K562 (cell line): ENCODE results near the gene ZNF488. TPM values are rescaled to one million over a fixed set of nuclear protein-coding genes. Genes with fewer than 3 reads are reported as not detected.
A peak's percentile ranks its signal among the peaks of the same experiment; 100 is the strongest.

Experiments
- CBX8 ChIP-seq: fragments of 200-600 bp; sonication (generic); IDR thresholded peaks from 2 replicates; pipeline ENCODE4 v1.6.1; 2012; ENCODE audit warnings: borderline replicate concordance, mixed run types, low read depth, mild to moderate bottlenecking, moderate library complexity, mixed read lengths, low read length, control low read depth, inconsistent platforms; ENCODE audit not compliant: poor library complexity, severe bottlenecking; ENCODE audit errors: extremely low read depth
- ELF2 ChIP-seq: fragments of 250-450 bp; sonication (Bioruptor Pico); IDR thresholded peaks from 2 replicates; pipeline ENCODE4 v1.5.0; 2021; ENCODE audit warnings: mild to moderate bottlenecking
- HDAC2 ChIP-seq: fragments of 450-650 bp; IDR thresholded peaks from 2 replicates; pipeline ENCODE4 v1.6.1; 2016; ENCODE audit warnings: mild to moderate bottlenecking
- HDAC8 ChIP-seq: fragments of 450-650 bp; IDR thresholded peaks from 2 replicates; pipeline ENCODE4 v1.6.1; 2016; ENCODE audit warnings: mild to moderate bottlenecking, missing genetic modification characterization, moderate library complexity, missing compliant biosample characterization
- HDGF ChIP-seq: fragments of 450-650 bp; IDR thresholded peaks from 2 replicates; pipeline ENCODE4 v1.6.1; 2016
- HMG20A ChIP-seq: fragments of 450-650 bp; formaldehyde crosslinking; conservative IDR thresholded peaks from 2 replicates; pipeline ENCODE4 v1.4.0; 2020; ENCODE audit warnings: mild to moderate bottlenecking, mixed read lengths
- HMGN3 ChIP-seq: IDR thresholded peaks from 2 replicates; pipeline ENCODE4 v1.6.1; 2011; ENCODE audit warnings: borderline replicate concordance, low read depth, mild to moderate bottlenecking, mixed read lengths, low read length; ENCODE audit not compliant: insufficient read length; ENCODE audit errors: extremely low read depth
- MECOM ChIP-seq: fragments of 250-450 bp; sonication (Bioruptor Pico); IDR thresholded peaks from 2 replicates; pipeline ENCODE4 v1.8.0; 2022; ENCODE audit warnings: inconsistent platforms
- MIER1 ChIP-seq: fragments of 450-650 bp; IDR thresholded peaks from 2 replicates; pipeline ENCODE4 v1.6.1; 2016; ENCODE audit warnings: antibody characterized with exemption, mild to moderate bottlenecking, low read depth
- NFYB ChIP-seq: IDR thresholded peaks from 2 replicates; pipeline ENCODE4 v1.6.1; 2011; ENCODE audit warnings: mild to moderate bottlenecking, moderate library complexity; ENCODE audit not compliant: insufficient read length; ENCODE audit errors: extremely low read depth
- NR4A1 ChIP-seq, 2 experiments: fragments of 250-450 bp in 1 of 2; fragments of 450-650 bp in 1 of 2; sonication (Bioruptor Pico) in 1 of 2; IDR thresholded peaks; 2 replicates each; pipeline versions ENCODE4 v1.4.0 to v1.6.1; 2016 to 2020; ENCODE audit warnings: mild to moderate bottlenecking in 2 of 2, missing compliant biosample characterization in 1 of 2, missing genetic modification characterization in 1 of 2, moderate library complexity in 1 of 2
- POLR2H ChIP-seq: IDR thresholded peaks from 2 replicates; pipeline ENCODE4 v1.6.1; 2016; ENCODE audit warnings: missing genetic modification characterization, low read depth, mild to moderate bottlenecking, control low read depth, missing compliant biosample characterization, moderate library complexity
- RBM34 ChIP-seq: fragments of 200-400 bp; formaldehyde crosslinking; IDR thresholded peaks from 2 replicates; pipeline ENCODE4 v1.6.1; 2018; ENCODE audit warnings: low read length, borderline replicate concordance; ENCODE audit not compliant: insufficient read depth
- TCF7 ChIP-seq: sonication (generic); IDR thresholded peaks from 2 replicates; pipeline ENCODE4 v1.6.1; 2016; ENCODE audit warnings: antibody characterized with exemption, borderline replicate concordance
- TFAP4 ChIP-seq: sonication (generic); formaldehyde crosslinking; IDR thresholded peaks from 2 replicates; pipeline ENCODE4 v1.8.0; 2022; ENCODE audit warnings: missing genetic modification reagents, mild to moderate bottlenecking, moderate library complexity, borderline replicate concordance
- TOE1 ChIP-seq, 2 experiments: fragments of 450-650 bp in 1 of 2; sonication (generic) in 1 of 2; formaldehyde crosslinking in 1 of 2; IDR thresholded peaks; 2 replicates each; pipeline versions ENCODE4 v1.7.1 to v1.8.0; 2016 to 2022; ENCODE audit warnings: borderline replicate concordance in 2 of 2, mild to moderate bottlenecking in 2 of 2, antibody characterized with exemption in 1 of 2, inconsistent platforms in 1 of 2, low read depth in 1 of 2, missing genetic modification reagents in 1 of 2, moderate library complexity in 1 of 2
- WHSC1 ChIP-seq: IDR thresholded peaks from one replicate; pipeline ENCODE4 v1.6.1; 2012; ENCODE audit warnings: low read length, control low read depth, inconsistent platforms
- XRCC3 ChIP-seq: fragments of 450-650 bp; IDR thresholded peaks from 2 replicates; pipeline ENCODE4 v1.6.1; 2017; ENCODE audit warnings: mild to moderate bottlenecking, moderate library complexity
- ZBED1 ChIP-seq: IDR thresholded peaks from 2 replicates; pipeline ENCODE4 v1.6.1; 2014
- ZNF133 ChIP-seq: fragments of 250-450 bp; sonication (Bioruptor Pico); IDR thresholded peaks from 2 replicates; pipeline ENCODE4 v1.4.0; 2020; ENCODE audit warnings: mild to moderate bottlenecking
- ZNF140 ChIP-seq: fragments of 250-450 bp; sonication (Bioruptor Pico); IDR thresholded peaks from 2 replicates; pipeline ENCODE4 v1.8.0; 2021; ENCODE audit warnings: moderate library complexity, mild to moderate bottlenecking, inconsistent platforms
- ZNF143 ChIP-seq: sonication (generic); formaldehyde crosslinking; IDR thresholded peaks from 2 replicates; pipeline ENCODE4 v1.9.0; 2022; ENCODE audit warnings: mild to moderate bottlenecking, missing genetic modification reagents
- ZNF23 ChIP-seq: fragments of 250-450 bp; sonication (Bioruptor Pico); IDR thresholded peaks from 2 replicates; pipeline ENCODE4 v1.4.0; 2020; ENCODE audit warnings: mild to moderate bottlenecking
- ZNF77 ChIP-seq: fragments of 250-450 bp; sonication (Bioruptor Pico); IDR thresholded peaks from 2 replicates; pipeline ENCODE4 v1.5.0; 2020
- ZNF780A ChIP-seq: fragments of 250-450 bp; sonication (Bioruptor Pico); IDR thresholded peaks from 2 replicates; pipeline ENCODE4 v1.5.0; 2021; ENCODE audit warnings: mild to moderate bottlenecking
- polyA plus RNA-seq, 8 experiments: library from polyadenylated mRNA; depleted of rRNA in 4 of 8; stranded (reverse) in 5 of 8; unstranded in 3 of 8; fragments of >200 nt; fragmentation: Nextera tagmentation in 2 of 8; fragmentation: Illumina TruSeq in 1 of 8; extraction: Ambion mirVana in 2 of 8; extraction: Trizol in 1 of 8; gene quantifications; 2 replicates each; pipeline versions ENCODE4 v1.2.1 to v1.2.3, GENCODE V29; 2011 to 2014; ENCODE audit warnings: inconsistent platforms in 1 of 8, missing spikeins in 1 of 8
- total RNA-seq, 7 experiments: library from RNA; depleted of rRNA in 6 of 7; stranded (reverse); fragments of >200 nt in 6 of 7; fragmentation: Illumina TruSeq in 2 of 7; extraction: Trizol in 2 of 7; gene quantifications; 2 replicates each; pipeline versions ENCODE4 v1.2.1 to v1.2.3, GENCODE V29; 2011 to 2021; ENCODE audit warnings: low replicate concordance in 1 of 7
- TF ChIP-seq, protein P1 (sequence below): fragments of 250-450 bp; sonication (Bioruptor Pico); IDR thresholded peaks from 2 replicates; pipeline ENCODE4 v1.5.0; 2021
- TF ChIP-seq, protein P2 (sequence below): sonication (generic); formaldehyde crosslinking; IDR thresholded peaks from 2 replicates; pipeline ENCODE4 v1.8.1; 2022; ENCODE audit warnings: missing genetic modification reagents

ZNF488 gene
- total and polyA plus RNA-seq, 9 of the 15 experiments (the other 6 are each of a cell fraction or from before 2014, with no cell fraction given), result 0.03 to 0.09 (median 0.05) TPM; not detected in 3

DNA sequence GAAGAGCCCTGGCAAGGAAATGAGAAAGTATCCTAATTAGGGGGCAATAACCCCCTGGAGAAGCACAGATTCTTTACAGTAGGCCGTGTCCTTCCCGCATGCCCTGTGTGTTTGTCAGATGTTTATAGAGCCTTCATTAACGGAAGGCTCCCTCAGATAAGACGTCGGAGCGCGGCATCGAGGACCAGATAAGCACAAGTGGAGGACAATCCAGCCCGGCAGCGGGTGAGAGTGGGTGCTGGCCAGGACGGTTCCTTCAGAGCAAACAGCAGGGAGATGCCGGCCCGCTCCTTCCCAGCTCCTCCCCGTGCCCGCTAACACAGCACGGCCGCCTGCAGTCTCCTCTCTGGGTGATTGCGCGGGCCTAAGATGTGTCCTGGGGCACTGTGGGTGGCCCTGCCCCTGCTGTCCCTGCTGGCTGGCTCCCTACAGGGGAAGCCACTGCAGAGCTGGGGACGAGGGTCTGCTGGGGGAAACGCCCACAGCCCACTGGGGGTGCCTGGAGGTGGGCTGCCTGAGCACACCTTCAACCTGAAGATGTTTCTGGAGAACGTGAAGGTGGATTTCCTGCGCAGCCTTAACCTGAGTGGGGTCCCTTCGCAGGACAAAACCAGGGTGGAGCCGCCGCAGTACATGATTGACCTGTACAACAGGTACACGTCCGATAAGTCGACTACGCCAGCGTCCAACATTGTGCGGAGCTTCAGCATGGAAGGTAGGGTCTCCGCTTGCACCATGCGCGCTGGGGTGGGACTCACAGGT, 61.6 kb downstream of the ZNF488 start, which contains the start of gene GDF2 (continued):
- TF ChIP-seq TFAP4 (no peak), HMG20A (CRISPR knock-in tag) (no peak), ZNF140 (CRISPR knock-in tag) (no peak), NR4A1 (CRISPR knock-in tag; IDR thresholded peaks at IDR 0.05) (no peak), NR4A1 (tag; IDR thresholded peaks at IDR 0.05) (no peak), NFYB (no peak), HMGN3 (peak; percentile 75), ZNF77 (CRISPR knock-in tag) (no peak), ZNF143 (no peak), POLR2H (no peak), HDAC2 (peak; percentile 60; the same call in 1 of the 2 replicates), HDGF (no peak), ELF2 (CRISPR knock-in tag) (no peak), CBX8 (no peak), ZNF780A (no peak), MECOM (no peak), TCF7 (no peak), ZNF133 (CRISPR knock-in tag) (no peak), ZNF23 (no peak), HDAC8 (tag) (no peak), RBM34 (no peak), MIER1 (no peak), TOE1 (IDR thresholded peaks at IDR 0.05; ENCODE audit: borderline replicate concordance) (no peak), TOE1 (CRISPR knock-in tag; IDR thresholded peaks at IDR 0.05; ENCODE audit: borderline replicate concordance, low read depth) (no peak), WHSC1 (no peak), XRCC3 (no peak), ZBED1 (no peak)
- TF ChIP-seq, protein P1, sequence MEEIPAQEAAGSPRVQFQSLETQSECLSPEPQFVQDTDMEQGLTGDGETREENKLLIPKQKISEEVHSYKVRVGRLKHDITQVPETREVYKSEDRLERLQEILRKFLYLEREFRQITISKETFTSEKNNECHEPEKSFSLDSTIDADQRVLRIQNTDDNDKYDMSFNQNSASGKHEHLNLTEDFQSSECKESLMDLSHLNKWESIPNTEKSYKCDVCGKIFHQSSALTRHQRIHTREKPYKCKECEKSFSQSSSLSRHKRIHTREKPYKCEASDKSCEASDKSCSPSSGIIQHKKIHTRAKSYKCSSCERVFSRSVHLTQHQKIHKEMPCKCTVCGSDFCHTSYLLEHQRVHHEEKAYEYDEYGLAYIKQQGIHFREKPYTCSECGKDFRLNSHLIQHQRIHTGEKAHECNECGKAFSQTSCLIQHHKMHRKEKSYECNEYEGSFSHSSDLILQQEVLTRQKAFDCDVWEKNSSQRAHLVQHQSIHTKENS (CRISPR knock-in tag), result no peak
- TF ChIP-seq, protein P2, sequence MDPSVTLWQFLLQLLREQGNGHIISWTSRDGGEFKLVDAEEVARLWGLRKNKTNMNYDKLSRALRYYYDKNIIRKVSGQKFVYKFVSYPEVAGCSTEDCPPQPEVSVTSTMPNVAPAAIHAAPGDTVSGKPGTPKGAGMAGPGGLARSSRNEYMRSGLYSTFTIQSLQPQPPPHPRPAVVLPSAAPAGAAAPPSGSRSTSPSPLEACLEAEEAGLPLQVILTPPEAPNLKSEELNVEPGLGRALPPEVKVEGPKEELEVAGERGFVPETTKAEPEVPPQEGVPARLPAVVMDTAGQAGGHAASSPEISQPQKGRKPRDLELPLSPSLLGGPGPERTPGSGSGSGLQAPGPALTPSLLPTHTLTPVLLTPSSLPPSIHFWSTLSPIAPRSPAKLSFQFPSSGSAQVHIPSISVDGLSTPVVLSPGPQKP (CRISPR knock-in tag), result no peak
